NT2/D1 (cell line): ENCODE results near the gene IRAG1.

ENCODE experiments used
- DNase-seq: peaks from one replicate; pipeline ENCODE4 v3.0.0-alpha.2; 2011; ENCODE audit warnings: low read depth, low spot score
- H3K27me3 ChIP-seq: 2 replicates; pipeline ENCODE4 v1.6.0; 2011; ENCODE audit warnings: mild to moderate bottlenecking; ENCODE audit not compliant: insufficient read length, insufficient read depth
- H3K36me3 ChIP-seq: 2 replicates; pipeline ENCODE4 v1.6.1; 2011; ENCODE audit warnings: mild to moderate bottlenecking, low read length, mixed read lengths; ENCODE audit not compliant: insufficient read depth, insufficient read length
- H3K4me1 ChIP-seq: 2 replicates; pipeline ENCODE4 v1.5.1; 2011; ENCODE audit not compliant: insufficient read depth, insufficient read length
- H3K4me3 ChIP-seq: 2 replicates; pipeline ENCODE4 v1.5.1; 2011; ENCODE audit warnings: low read depth; ENCODE audit not compliant: insufficient read length
- H3K9ac ChIP-seq: 2 replicates; pipeline ENCODE4 v1.6.0; 2011; ENCODE audit warnings: low read depth; ENCODE audit not compliant: insufficient read length
- H3K9me3 ChIP-seq: 2 replicates; pipeline ENCODE4 v1.5.1; 2011; ENCODE audit warnings: mild to moderate bottlenecking, low read length; ENCODE audit not compliant: insufficient read depth
- SUZ12 ChIP-seq: IDR thresholded peaks from 2 replicates; pipeline ENCODE4 v1.6.1; 2011; ENCODE audit not compliant: insufficient read length, insufficient read depth; ENCODE audit errors: extremely low read depth
- YY1 ChIP-seq: IDR thresholded peaks from 2 replicates; pipeline ENCODE4 v1.6.1; 2011; ENCODE audit not compliant: insufficient read length, insufficient read depth
- ZNF274 ChIP-seq: IDR thresholded peaks from 2 replicates; pipeline ENCODE4 v1.6.1; 2011; ENCODE audit warnings: mild to moderate bottlenecking, low read depth, low read length

The IRAG1 gene

GRCh38 chr11:10674440-10674855 lies 19.1 kb downstream of the IRAG1 start:
- Histone ChIP-seq H3K36me3 (no peaks in the 10 kb centered on the region), H3K4me1 (peaks cover 2% of the 10 kb centered on the region), H3K4me3 (no peak overlapping the region), H3K9me3 (no peaks in the 10 kb centered on the region), H3K27me3 (no peaks in the 10 kb centered on the region), H3K9ac (no peak overlapping the region)
- no peak for DNase-seq
- TF ChIP-seq SUZ12 (no peak), ZNF274 (no peak)

DNA sequence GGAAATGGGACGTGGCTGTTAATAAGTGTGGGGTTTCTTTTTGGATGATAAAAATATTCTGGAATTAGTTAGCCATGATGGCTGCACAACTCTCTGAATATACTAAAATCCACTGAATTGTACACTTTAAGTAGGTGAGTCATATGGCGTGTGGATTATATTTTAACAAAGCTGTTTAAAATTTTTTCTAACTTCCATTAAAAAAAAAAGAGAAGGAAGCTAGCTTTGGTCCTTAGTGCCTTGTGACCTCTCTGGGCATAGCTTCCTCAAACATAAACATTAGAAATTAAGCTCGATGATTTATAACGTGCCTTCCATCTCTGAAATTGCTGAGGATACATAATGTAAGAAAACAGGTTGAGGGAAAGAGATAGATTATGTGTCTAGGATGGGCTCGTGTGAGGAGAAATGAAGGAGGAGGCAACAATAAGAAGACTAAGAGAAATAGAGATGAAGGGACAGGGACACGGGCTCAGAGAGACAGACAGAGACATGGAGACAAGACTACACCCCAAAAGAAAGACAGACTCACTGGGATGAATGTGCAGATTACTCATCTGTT lies 20.0 kb downstream of the IRAG1 start:
- no peak overlapping the region for H3K9ac ChIP-seq
- no peak for TF ChIP-seq SUZ12
- no peak for TF ChIP-seq YY1
- no peak for TF ChIP-seq ZNF274
- DNase-seq: no peak

DNA sequence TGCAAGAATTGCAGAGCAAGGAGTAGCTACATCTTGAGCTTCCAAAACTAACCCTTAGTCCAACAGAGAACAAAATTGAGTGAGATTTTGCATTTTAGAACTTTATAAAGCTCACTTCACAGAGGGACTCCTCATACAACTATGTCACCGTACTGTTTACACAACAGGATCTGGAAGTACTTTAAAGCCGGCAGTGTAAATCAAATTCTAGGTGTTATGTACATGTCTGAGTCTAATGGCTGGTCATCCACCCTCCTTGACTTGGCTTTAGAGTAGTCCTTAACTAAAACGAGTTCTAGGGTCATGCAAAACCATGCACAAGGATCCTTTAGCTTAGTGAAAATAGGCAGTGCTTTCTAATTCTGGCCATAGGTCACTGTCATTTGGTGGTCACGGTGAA lies 23.5 kb downstream of the IRAG1 start:
- Histone ChIP-seq H3K9me3 (no peaks in the 10 kb centered on the region), H3K36me3 (no peaks in the 10 kb centered on the region), H3K4me3 (no peak overlapping the region), H3K27me3 (no peaks in the 10 kb centered on the region), H3K9ac (no peak overlapping the region), H3K4me1 (peaks cover 2% of the 10 kb centered on the region)
- no peak for DNase-seq
- no peak for TF ChIP-seq ZNF274
- no peak for TF ChIP-seq SUZ12
- TF ChIP-seq YY1: no peak

More for the DNA sequence above, 20.0 kb downstream of the IRAG1 start:
- no peak overlapping the region for H3K4me3 ChIP-seq
- no peaks in the 10 kb centered on the region for H3K9me3 ChIP-seq
- H3K4me1 ChIP-seq: peaks cover 2% of the 10 kb centered on the region
- no peaks in the 10 kb centered on the region for H3K27me3 ChIP-seq
- no peaks in the 10 kb centered on the region for H3K36me3 ChIP-seq

DNA sequence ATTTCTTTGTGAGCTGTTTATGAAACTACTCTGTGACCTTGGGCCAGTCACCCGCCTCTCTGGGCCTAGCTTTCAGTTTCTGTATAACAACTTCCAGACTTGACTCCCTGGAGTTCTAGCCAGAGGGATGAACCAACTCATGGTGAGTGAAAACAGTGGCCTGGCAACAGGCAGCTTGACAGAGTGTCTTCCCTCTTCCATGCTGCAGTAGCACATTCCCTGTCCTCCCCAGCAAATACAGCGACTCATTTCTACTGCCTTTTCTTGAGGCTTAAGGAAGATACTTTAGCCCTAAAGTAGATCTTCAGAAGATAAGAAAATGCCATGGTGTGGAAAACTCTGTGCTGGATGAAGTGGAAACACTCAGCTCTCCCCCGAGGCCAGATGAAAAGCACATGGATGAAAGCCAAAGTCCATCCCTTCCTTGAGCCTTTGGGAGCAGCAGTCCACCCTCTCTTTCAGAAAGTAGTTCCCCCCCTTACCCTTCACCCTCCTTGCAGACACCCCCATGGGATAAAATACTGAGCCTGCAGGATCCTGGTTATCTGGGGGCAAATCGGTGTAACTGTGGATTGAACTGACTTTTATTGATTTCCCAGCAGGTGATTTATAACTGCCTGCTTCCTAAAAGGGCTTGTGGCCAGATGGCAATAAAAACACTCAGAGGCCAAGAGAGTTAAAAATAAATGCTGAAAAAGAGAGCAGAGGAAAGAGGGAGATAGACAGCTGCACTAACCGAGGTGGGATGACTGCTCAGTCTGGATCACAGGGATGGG lies 24.1 kb downstream of the IRAG1 start:
- TF ChIP-seq ZNF274 (no peak), YY1 (no peak), SUZ12 (no peak)
- H3K9me3 ChIP-seq: no peaks in the 10 kb centered on the region
- H3K9ac ChIP-seq: no peak overlapping the region
- H3K36me3 ChIP-seq: no peaks in the 10 kb centered on the region
- H3K4me3 ChIP-seq: no peak overlapping the region
- H3K27me3 ChIP-seq: no peaks in the 10 kb centered on the region
- no peak for DNase-seq
- H3K4me1 ChIP-seq: peaks cover 2% of the 10 kb centered on the region

DNA sequence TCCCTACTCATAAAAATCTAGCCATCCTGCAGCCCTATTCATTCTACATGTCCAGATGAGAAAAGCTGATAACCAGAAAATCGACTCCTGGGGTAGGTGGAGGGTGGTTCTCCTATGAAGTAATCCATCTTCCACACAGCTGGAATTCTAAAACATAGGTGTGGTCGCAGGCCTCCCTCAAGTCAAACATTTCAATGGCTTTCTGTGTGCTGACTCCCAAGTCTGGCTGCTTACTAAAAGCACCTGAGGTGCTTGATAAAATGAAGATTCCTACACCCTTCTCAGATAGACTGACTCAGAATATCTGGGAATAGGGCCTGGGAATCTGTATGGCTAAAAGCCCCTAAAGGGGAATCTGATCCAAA lies 26.1 kb downstream of the IRAG1 start:
- Histone ChIP-seq H3K36me3 (no peaks in the 10 kb centered on the region), H3K9me3 (no peaks in the 10 kb centered on the region), H3K4me3 (no peak overlapping the region), H3K4me1 (no peaks in the 10 kb centered on the region), H3K9ac (no peak overlapping the region), H3K27me3 (no peaks in the 10 kb centered on the region)
- DNase-seq: no peak
- no peak for TF ChIP-seq SUZ12
- TF ChIP-seq YY1: no peak

GRCh38 chr11:10666556-10667520 lies 26.7 kb downstream of the IRAG1 start:
- H3K36me3 ChIP-seq: no peaks in the 10 kb centered on the region
- no peak overlapping the region for H3K9ac ChIP-seq
- H3K27me3 ChIP-seq: no peaks in the 10 kb centered on the region
- no peak for DNase-seq
- TF ChIP-seq YY1 (no peak), ZNF274 (no peak), SUZ12 (no peak)
- H3K4me3 ChIP-seq: no peak overlapping the region
- H3K9me3 ChIP-seq: no peaks in the 10 kb centered on the region
- no peaks in the 10 kb centered on the region for H3K4me1 ChIP-seq

- Histone ChIP-seq H3K9ac (no peak overlapping the region), H3K9me3 (no peaks in the 10 kb centered on the region), H3K27me3 (no peaks in the 10 kb centered on the region), H3K4me3 (no peak overlapping the region), H3K4me1 (no peaks in the 10 kb centered on the region), H3K36me3 (no peaks in the 10 kb centered on the region)
- no peak for TF ChIP-seq SUZ12
- TF ChIP-seq YY1: no peak
- TF ChIP-seq ZNF274: no peak
- DNase-seq: no peak
These were observed 29.1 kb downstream of the IRAG1 start for GRCh38 chr11:10664496-10664895.
